Calu3 (cell line): Measurements from ENCODE around the gene SH3RF1. TPM values are rescaled to one million over a fixed set of nuclear protein-coding genes. Genes with fewer than 3 reads are reported as not detected.

ENCODE experiments used
- BruUV-seq: library from RNA; stranded (reverse); fragments of 400-500 nt; replicated peaks from 2 replicates; lab custom pipeline; 2021; lab: Mats Ljungman, UMichigan
- CTCF ChIA-PET: fragments of 300-600 bp; sonication (Branson Sonifier 250); formaldehyde crosslinking; loops from one replicate; lab custom pipeline; 2022; ENCODE audit warnings: antibody characterized with exemption; lab: Charles Lee
- DNase-seq: peaks from one replicate; pipeline ENCODE4 v3.0.0; 2022
- H3K27ac Mint-ChIP-seq: one replicate; pipeline ENCODE4 v1.8.0; 2022; ENCODE audit warnings: mixed read lengths; ENCODE audit not compliant: unreplicated experiment
- H3K27me3 Mint-ChIP-seq: one replicate; pipeline ENCODE4 v1.8.0; 2022; ENCODE audit warnings: mixed read lengths; ENCODE audit not compliant: unreplicated experiment
- H3K36me3 Mint-ChIP-seq: one replicate; pipeline ENCODE4 v1.8.0; 2022; ENCODE audit warnings: mild to moderate bottlenecking, moderate library complexity, mixed read lengths; ENCODE audit not compliant: insufficient read depth, unreplicated experiment
- H3K4me1 Mint-ChIP-seq: one replicate; pipeline ENCODE4 v1.8.0; 2022; ENCODE audit warnings: mild to moderate bottlenecking, low read depth, mixed read lengths; ENCODE audit not compliant: unreplicated experiment
- H3K4me3 Mint-ChIP-seq: one replicate; pipeline ENCODE4 v1.8.0; 2022; ENCODE audit warnings: mild to moderate bottlenecking, low read depth, moderate library complexity, mixed read lengths; ENCODE audit not compliant: unreplicated experiment
- H3K9me3 Mint-ChIP-seq: one replicate; pipeline ENCODE4 v1.8.0; 2022; ENCODE audit warnings: low read depth, mixed read lengths; ENCODE audit not compliant: unreplicated experiment
- intact Hi-C: fragments of 100-400 bp; cut with micrococcal nuclease; formaldehyde crosslinking; loops from one replicate; pipeline ENCODE4 v1.10.0; 2022; ENCODE audit not compliant: unreplicated experiment
- total RNA-seq: library from RNA; stranded (reverse); gene quantifications from 2 replicates; pipeline ENCODE4 v1.2.3, GENCODE V29; 2022
- TF ChIP-seq, protein P1 (sequence below): fragments of 200-600 bp; IDR thresholded peaks from one replicate; pipeline ENCODE4 v1.8.0; 2022; ENCODE audit warnings: antibody characterized with exemption; ENCODE audit not compliant: unreplicated experiment

The SH3RF1 gene
- total RNA-seq, 1 experiment from 2014 or later, result 70.1 TPM

DNA sequence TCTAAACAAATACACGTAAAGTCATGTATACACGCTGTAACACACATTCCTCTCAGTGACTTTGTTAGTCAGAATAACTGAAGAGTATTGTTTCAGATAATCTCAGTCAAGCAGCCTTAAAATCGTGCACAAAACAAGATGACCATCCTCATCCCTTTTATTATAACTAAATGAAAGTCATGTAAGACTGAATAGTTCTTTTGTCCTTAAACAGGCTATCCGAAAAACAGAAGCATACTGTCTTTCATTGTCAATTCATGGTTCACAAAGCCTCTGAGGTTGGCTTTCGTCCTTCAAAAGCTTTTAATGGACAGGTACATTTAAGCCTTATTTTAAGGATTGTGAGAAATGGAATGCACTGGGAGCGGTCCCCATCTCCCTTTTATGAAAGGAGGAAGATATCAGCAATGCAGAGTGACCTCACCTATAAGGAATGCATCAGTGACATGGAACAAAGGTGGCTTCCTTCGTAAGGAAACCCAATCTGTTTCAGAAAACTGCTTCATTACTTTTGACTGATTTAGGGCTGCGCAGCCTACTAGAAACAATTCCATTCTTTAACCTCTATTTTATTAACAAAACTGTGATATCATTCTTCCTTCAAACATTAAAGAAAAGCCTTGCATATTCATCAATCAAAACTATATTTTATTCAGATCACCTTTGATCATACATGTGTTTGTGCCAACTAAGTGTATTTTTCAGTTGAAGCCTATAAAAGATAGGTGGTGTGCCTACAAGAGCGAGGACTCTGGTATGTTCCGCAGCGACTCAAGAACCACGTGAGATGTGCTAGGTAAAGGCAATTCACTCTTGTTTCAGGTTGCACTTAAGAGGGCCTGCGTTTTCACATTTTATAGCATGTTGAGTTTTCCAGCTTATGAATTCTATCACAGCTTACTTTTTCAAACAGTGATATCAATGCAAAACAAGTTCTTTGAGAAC, 19.2 kb downstream of the SH3RF1 start:
- Mint-ChIP-seq H3K27ac (peak overlapping the region; percentile 99), H3K4me3 (peak overlapping the region; percentile 68), H3K27me3 (no peaks in the 10 kb centered on the region), H3K4me1 (peaks cover 55% of the 10 kb centered on the region), H3K9me3 (no peaks in the 10 kb centered on the region), H3K36me3 (peaks cover 57% of the 10 kb centered on the region)
- DNase-seq, result peak; percentile 45
- intact Hi-C loops, result loop anchor here (2.0 to 5.0 kb wide), 3 partner anchors 15 to 179 kb away; no protein-coding TSS in a partner anchor
- TF ChIP-seq, protein P1, sequence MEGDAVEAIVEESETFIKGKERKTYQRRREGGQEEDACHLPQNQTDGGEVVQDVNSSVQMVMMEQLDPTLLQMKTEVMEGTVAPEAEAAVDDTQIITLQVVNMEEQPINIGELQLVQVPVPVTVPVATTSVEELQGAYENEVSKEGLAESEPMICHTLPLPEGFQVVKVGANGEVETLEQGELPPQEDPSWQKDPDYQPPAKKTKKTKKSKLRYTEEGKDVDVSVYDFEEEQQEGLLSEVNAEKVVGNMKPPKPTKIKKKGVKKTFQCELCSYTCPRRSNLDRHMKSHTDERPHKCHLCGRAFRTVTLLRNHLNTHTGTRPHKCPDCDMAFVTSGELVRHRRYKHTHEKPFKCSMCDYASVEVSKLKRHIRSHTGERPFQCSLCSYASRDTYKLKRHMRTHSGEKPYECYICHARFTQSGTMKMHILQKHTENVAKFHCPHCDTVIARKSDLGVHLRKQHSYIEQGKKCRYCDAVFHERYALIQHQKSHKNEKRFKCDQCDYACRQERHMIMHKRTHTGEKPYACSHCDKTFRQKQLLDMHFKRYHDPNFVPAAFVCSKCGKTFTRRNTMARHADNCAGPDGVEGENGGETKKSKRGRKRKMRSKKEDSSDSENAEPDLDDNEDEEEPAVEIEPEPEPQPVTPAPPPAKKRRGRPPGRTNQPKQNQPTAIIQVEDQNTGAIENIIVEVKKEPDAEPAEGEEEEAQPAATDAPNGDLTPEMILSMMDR, result no peak
- BruUV-seq, result TSS peak; percentile 76
- CTCF ChIA-PET, result interaction anchor here (1.5 to 1.9 kb wide), 3 partner anchors 18 to 241 kb away, joined by 4 to 5 read pairs (median 4); partner anchors contain the start of gene CBR4

DNA sequence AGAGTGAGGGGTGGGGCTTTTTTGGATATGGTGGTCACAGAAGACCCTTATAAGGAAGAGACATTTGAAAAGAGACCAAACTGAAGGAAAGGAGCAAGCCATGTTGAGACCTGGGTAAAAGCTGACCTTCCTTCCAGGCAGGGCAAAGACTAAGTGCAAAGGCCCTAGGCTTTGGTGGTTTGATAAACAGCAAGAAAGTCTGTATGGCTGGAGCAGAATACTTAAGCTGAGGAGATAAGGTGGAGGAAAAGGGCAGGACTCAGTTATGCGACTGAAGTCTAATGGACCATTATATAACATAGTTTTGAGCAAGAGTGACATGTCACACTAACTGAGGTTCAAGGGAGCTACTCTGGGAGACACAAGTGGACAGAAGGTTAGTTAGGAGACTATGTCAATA, 20.0 kb downstream of the SH3RF1 start:
- BruUV-seq, result no TSS peak
- Mint-ChIP-seq H3K4me3 (peak overlapping the region; percentile 41), H3K9me3 (no peaks in the 10 kb centered on the region), H3K36me3 (peaks cover 59% of the 10 kb centered on the region), H3K27ac (peak overlapping the region; percentile 99), H3K27me3 (no peaks in the 10 kb centered on the region), H3K4me1 (peaks cover 56% of the 10 kb centered on the region)
- intact Hi-C loops, result loop anchor here (5.0 kb wide), 2 partner anchors 63 to 178 kb away; no protein-coding TSS in a partner anchor
- DNase-seq, result no peak
- TF ChIP-seq, protein P1, result no peak
- CTCF ChIA-PET, result interaction anchor here (0.6 to 1.9 kb wide), 3 partner anchors 19 to 79 kb away, joined by 3 to 5 read pairs (median 4); no protein-coding TSS in a partner anchor

DNA sequence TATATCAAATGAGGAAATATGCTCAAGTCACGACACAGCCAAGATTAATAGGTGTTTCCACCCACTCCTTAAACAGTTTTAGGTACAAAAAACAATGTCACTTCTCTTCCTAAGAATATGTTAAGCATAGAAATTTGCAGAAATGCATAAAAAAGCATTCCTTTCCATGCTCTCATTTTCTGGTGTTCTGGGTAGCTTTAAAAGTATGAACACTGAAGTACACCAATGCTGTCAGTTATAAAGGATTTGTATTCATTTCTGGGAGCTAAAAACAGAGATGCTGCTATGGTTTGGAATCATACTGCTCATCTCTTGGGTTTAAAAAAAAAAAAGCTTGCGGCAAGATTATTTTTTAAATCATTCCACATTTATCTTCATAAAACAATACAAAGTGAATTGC, 20.8 kb downstream of the SH3RF1 start:
- TF ChIP-seq, protein P1, result no peak
- Mint-ChIP-seq H3K9me3 (no peaks in the 10 kb centered on the region), H3K4me1 (peaks cover 48% of the 10 kb centered on the region), H3K36me3 (peaks cover 54% of the 10 kb centered on the region), H3K4me3 (peak overlapping the region; percentile 31), H3K27me3 (no peaks in the 10 kb centered on the region), H3K27ac (peak overlapping the region; percentile 99)
- DNase-seq, result no peak
- intact Hi-C loops, result loop anchor here (2.0 to 5.0 kb wide), 3 partner anchors 63 to 237 kb away; no protein-coding TSS in a partner anchor
- CTCF ChIA-PET, result interaction anchor here (0.6 to 1.8 kb wide), 3 partner anchors 24 to 134 kb away, joined by 3 to 5 read pairs (median 4); no protein-coding TSS in a partner anchor
- TSS peak; percentile 32 for BruUV-seq

DNA sequence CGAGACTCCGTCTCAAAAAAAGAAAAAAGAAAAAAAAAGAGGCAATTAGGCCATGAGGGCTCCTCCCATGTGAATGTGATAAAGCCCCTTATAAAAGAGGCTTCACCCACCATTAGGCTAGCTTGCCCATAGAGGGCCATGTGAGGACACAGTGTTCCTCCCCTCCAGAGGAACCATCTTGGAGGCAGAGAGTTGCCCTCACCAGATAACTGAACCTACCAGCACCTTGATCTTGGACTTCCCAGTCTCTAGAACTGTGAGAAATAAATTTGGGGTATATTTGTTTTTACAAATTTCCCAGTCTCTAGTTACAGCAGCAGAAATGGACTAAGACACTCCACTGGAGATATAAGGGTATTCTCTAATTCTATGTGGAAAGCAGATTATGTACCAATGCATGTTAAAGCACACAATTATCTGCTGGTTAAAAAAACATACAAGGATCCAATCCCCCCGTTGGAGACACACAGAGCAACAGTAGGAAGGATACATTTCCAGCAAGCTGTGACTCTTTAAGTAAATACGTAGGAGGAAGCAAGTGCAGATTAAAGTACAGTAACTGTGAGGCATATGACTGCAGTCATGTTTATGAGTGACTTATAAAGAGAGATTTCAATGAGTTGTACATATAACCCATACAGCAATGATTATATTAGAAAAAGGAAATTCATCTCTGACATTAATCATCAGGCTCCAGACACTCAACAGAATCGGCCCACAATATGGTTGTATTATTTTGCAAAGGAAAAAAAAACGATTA, 21.4 kb downstream of the SH3RF1 start:
- intact Hi-C loops, result loop anchor here (2.0 kb wide), 1 partner anchor 237 kb away; no protein-coding TSS in a partner anchor

More for the DNA sequence above, 21.4 kb downstream of the SH3RF1 start:
- DNase-seq, result no peak
- H3K36me3 Mint-ChIP-seq, result peaks cover 55% of the 10 kb centered on the region
- TSS peak; percentile 21 for BruUV-seq
- H3K27me3 Mint-ChIP-seq, result no peaks in the 10 kb centered on the region
- H3K4me3 Mint-ChIP-seq, result peak overlapping the region; percentile 31
- H3K27ac Mint-ChIP-seq, result peak overlapping the region; percentile 99
- H3K9me3 Mint-ChIP-seq, result no peaks in the 10 kb centered on the region
- TF ChIP-seq, protein P1, result no peak
- peaks cover 45% of the 10 kb centered on the region for H3K4me1 Mint-ChIP-seq
- CTCF ChIA-PET, result interaction anchor here (0.6 to 1.8 kb wide), 3 partner anchors 24 to 133 kb away, joined by 4 to 6 read pairs (median 5); no protein-coding TSS in a partner anchor
